Hepatocyte (in vitro differentiated cells): ENCODE measurements around the gene GRIK1. TPM values are rescaled to one million over a fixed set of nuclear protein-coding genes. Genes with fewer than 3 reads are reported as not detected.

Source experiments
- DNase-seq: peaks from one replicate; pipeline ENCODE4 v3.0.0-alpha.2; 2016; ENCODE audit warnings: low spot score
- H2AFZ ChIP-seq: fragments of 200-600 bp; sonication (generic); 2 replicates; pipeline ENCODE4 v1.6.0; 2016; ENCODE audit warnings: antibody characterized with exemption, mild to moderate bottlenecking
- H3K27ac ChIP-seq: fragments of 200-600 bp; sonication (generic); 2 replicates; pipeline ENCODE4 v1.5.1; 2016; ENCODE audit warnings: mild to moderate bottlenecking
- H3K27me3 ChIP-seq: fragments of 200-600 bp; sonication (generic); 2 replicates; pipeline ENCODE4 v1.6.1; 2016
- H3K36me3 ChIP-seq: fragments of 200-600 bp; sonication (generic); replicated peaks from 2 replicates; pipeline ENCODE4 v1.5.1; 2016; ENCODE audit warnings: low read depth; ENCODE audit not compliant: insufficient read depth
- H3K4me1 ChIP-seq: fragments of 200-600 bp; sonication (generic); 2 replicates; pipeline ENCODE4 v1.5.1; 2016; ENCODE audit warnings: mild to moderate bottlenecking, moderate library complexity; ENCODE audit not compliant: insufficient read depth
- H3K4me2 ChIP-seq: fragments of 200-600 bp; sonication (generic); 2 replicates; pipeline ENCODE4 v1.6.0; 2016
- H3K4me3 ChIP-seq: fragments of 200-600 bp; sonication (generic); 2 replicates; pipeline ENCODE4 v1.5.1; 2016; ENCODE audit warnings: mild to moderate bottlenecking
- H3K79me2 ChIP-seq: fragments of 200-600 bp; sonication (generic); 2 replicates; pipeline ENCODE4 v1.6.0; 2017; ENCODE audit warnings: mild to moderate bottlenecking
- H3K9me2 ChIP-seq: fragments of 200-600 bp; sonication (generic); replicated peaks from 2 replicates; pipeline ENCODE4 v1.6.0; 2017; ENCODE audit warnings: mild to moderate bottlenecking; ENCODE audit not compliant: insufficient read depth
- H3K9me3 ChIP-seq: fragments of 200-600 bp; sonication (generic); 2 replicates; pipeline ENCODE4 v1.5.1; 2016; ENCODE audit warnings: low read depth, mild to moderate bottlenecking
- H4K20me1 ChIP-seq: fragments of 200-600 bp; sonication (generic); 2 replicates; pipeline ENCODE4 v1.6.0; 2016; ENCODE audit warnings: mild to moderate bottlenecking; ENCODE audit not compliant: insufficient read depth, poor library complexity, severe bottlenecking
- CTCF ChIP-seq: fragments of 200-600 bp; sonication (generic); IDR thresholded peaks from 2 replicates; pipeline ENCODE4 v1.5.1; 2016; ENCODE audit warnings: antibody characterized with exemption, mild to moderate bottlenecking; ENCODE audit not compliant: poor library complexity
- EZH2 ChIP-seq: fragments of 200-600 bp; sonication (generic); IDR thresholded peaks from 2 replicates; pipeline ENCODE4 v1.6.1; 2016; ENCODE audit warnings: antibody characterized with exemption, mild to moderate bottlenecking, borderline replicate concordance
- EZH2phosphoT487 ChIP-seq: fragments of 200-600 bp; sonication (generic); IDR thresholded peaks from one replicate; pipeline ENCODE4 v1.6.1; 2018; ENCODE audit warnings: antibody characterized with exemption, mild to moderate bottlenecking, low read depth, moderate library complexity; ENCODE audit not compliant: unreplicated experiment, severe bottlenecking
- WGBS: methylation state at CpG from one replicate; pipeline ENCODE4 v1.1.6; 2016; ENCODE audit warnings: low lambda C conversion rate; ENCODE audit errors: missing lambda C conversion rate; 5-methylcytosine and 5-hydroxymethylcytosine counted together
- polyA plus RNA-seq: library from polyadenylated mRNA; unstranded; fragments of >200 nt; fragmentation: Nextera tagmentation; extraction: Ambion mirVana; gene quantifications from 2 replicates; pipeline ENCODE4 v1.2.1, GENCODE V29; 2016
- total RNA-seq: library from RNA; depleted of rRNA; stranded (reverse); fragments of >200 nt; gene quantifications from 2 replicates; pipeline ENCODE4 v1.2.3, GENCODE V29; 2014

Gene GRIK1
- total and polyA plus RNA-seq, 2 experiments from 2014 or later = 0.77 to 2.3 TPM

GRCh38 chr21:29557200-29557599 lies 382.6 kb downstream of the GRIK1 start:
- TF ChIP-seq CTCF (no peak), EZH2 (no peak), EZH2phosphoT487 (no peak)

GRCh38 chr21:29555601-29556000 lies 384.2 kb downstream of the GRIK1 start:
- no peak overlapping the region for H2AFZ ChIP-seq
- H3K79me2 ChIP-seq = no peaks in the 10 kb centered on the region
- H3K4me1 ChIP-seq = no peaks in the 10 kb centered on the region
- no peaks in the 10 kb centered on the region for H3K9me2 ChIP-seq
- H3K9me3 ChIP-seq = no peaks in the 10 kb centered on the region
- H3K27ac ChIP-seq = no peak overlapping the region
- H3K27me3 ChIP-seq = no peaks in the 10 kb centered on the region
- no peak overlapping the region for H3K4me3 ChIP-seq
- H4K20me1 ChIP-seq = no peaks in the 10 kb centered on the region
- WGBS = 80% methylated on average over 2 of the region's 2 CpGs
- TF ChIP-seq EZH2phosphoT487 = no peak
- TF ChIP-seq CTCF = no peak
- no peak for TF ChIP-seq EZH2
- no peaks in the 10 kb centered on the region for H3K36me3 ChIP-seq
- no peak overlapping the region for H3K4me2 ChIP-seq
- DNase-seq = no peak

More at GRCh38 chr21:29557200-29557599, 382.6 kb downstream of the GRIK1 start:
- Histone ChIP-seq H3K79me2 (no peaks in the 10 kb centered on the region), H3K9me3 (no peaks in the 10 kb centered on the region), H3K27ac (no peak overlapping the region), H4K20me1 (no peaks in the 10 kb centered on the region), H2AFZ (no peak overlapping the region), H3K36me3 (no peaks in the 10 kb centered on the region), H3K4me1 (no peaks in the 10 kb centered on the region), H3K4me2 (no peak overlapping the region), H3K4me3 (no peak overlapping the region), H3K27me3 (no peaks in the 10 kb centered on the region), H3K9me2 (no peaks in the 10 kb centered on the region)
- WGBS = 71% methylated on average over 1 of the region's 1 CpG
- no peak for DNase-seq

GRCh38 chr21:29550205-29550604 lies 389.6 kb downstream of the GRIK1 start:
- 69% methylated on average over 2 of the region's 2 CpGs for WGBS
- no peaks in the 10 kb centered on the region for H3K4me1 ChIP-seq
- TF ChIP-seq EZH2 = no peak
- TF ChIP-seq CTCF = no peak
- TF ChIP-seq EZH2phosphoT487 = no peak

GRCh38 chr21:29549614-29550013 lies 390.2 kb downstream of the GRIK1 start:
- TF ChIP-seq EZH2phosphoT487 (no peak), CTCF (no peak), EZH2 (no peak)
- H2AFZ ChIP-seq = no peak overlapping the region
- no peak overlapping the region for H3K4me2 ChIP-seq
- no peaks in the 10 kb centered on the region for H3K36me3 ChIP-seq
- DNase-seq = no peak
- no peak overlapping the region for H3K4me3 ChIP-seq
- no peaks in the 10 kb centered on the region for H3K27me3 ChIP-seq
- H3K9me3 ChIP-seq = no peaks in the 10 kb centered on the region
- no peaks in the 10 kb centered on the region for H3K4me1 ChIP-seq
- H3K27ac ChIP-seq = no peak overlapping the region
- 85% methylated on average over 9 of the region's 9 CpGs for WGBS
- H4K20me1 ChIP-seq = no peaks in the 10 kb centered on the region
- H3K79me2 ChIP-seq = no peaks in the 10 kb centered on the region
- H3K9me2 ChIP-seq = no peaks in the 10 kb centered on the region

More at GRCh38 chr21:29550205-29550604, 389.6 kb downstream of the GRIK1 start:
- no peak overlapping the region for H3K4me2 ChIP-seq
- H3K79me2 ChIP-seq = no peaks in the 10 kb centered on the region
- H4K20me1 ChIP-seq = no peaks in the 10 kb centered on the region
- H3K36me3 ChIP-seq = no peaks in the 10 kb centered on the region
- H3K9me3 ChIP-seq = no peaks in the 10 kb centered on the region
- H3K27me3 ChIP-seq = no peaks in the 10 kb centered on the region
- no peaks in the 10 kb centered on the region for H3K9me2 ChIP-seq
- DNase-seq = no peak
- no peak overlapping the region for H3K4me3 ChIP-seq
- H3K27ac ChIP-seq = no peak overlapping the region
- no peak overlapping the region for H2AFZ ChIP-seq
